ENCODE results near the gene MR1. TPM values are rescaled to one million over a fixed set of nuclear protein-coding genes. Genes with fewer than 3 reads are reported as not detected.

The MR1 gene
- total RNA-seq, 1 donor from 2014 or later = 1.5 TPM

GRCh38 chr1:181062836-181063428, 29.1 kb downstream of the MR1 start:
- DNase-seq (ENCODE audit: low read depth in 2 of 2) = no peak

GRCh38 chr1:181064011-181064623, 30.3 kb downstream of the MR1 start:
- DNase-seq (ENCODE audit: low read depth in 2 of 2) = no peak

- no peak for DNase-seq (ENCODE audit: low read depth in 2 of 2)
These were observed 30.9 kb downstream of the MR1 start for GRCh38 chr1:181064702-181065101.

DNA sequence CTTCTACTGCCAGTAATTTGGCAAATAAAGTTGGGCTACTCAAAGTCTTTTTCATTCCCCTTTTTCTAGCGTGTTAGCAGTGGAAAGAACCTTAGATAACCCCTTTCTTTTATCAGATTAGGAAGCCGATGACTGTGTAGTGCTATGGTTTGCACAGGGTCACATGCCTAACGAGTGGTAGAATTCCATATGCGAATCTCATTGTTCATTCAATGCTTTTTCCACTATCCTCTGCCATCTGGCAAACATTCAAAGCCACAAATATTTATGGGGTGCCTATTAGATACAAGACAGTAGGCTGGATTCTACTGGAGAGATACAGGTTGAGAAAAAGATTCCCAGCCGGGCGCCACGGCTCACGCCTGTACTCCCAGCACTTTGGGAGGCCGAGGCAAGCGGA, 39.9 kb downstream of the MR1 start:
- peak; percentile 92 to 95 for DNase-seq (ENCODE audit: low read depth in 2 of 2)

- DNase-seq (ENCODE audit: low read depth in 2 of 2) = no peak
These were observed 42.1 kb downstream of the MR1 start for GRCh38 chr1:181075766-181076350.

DNA sequence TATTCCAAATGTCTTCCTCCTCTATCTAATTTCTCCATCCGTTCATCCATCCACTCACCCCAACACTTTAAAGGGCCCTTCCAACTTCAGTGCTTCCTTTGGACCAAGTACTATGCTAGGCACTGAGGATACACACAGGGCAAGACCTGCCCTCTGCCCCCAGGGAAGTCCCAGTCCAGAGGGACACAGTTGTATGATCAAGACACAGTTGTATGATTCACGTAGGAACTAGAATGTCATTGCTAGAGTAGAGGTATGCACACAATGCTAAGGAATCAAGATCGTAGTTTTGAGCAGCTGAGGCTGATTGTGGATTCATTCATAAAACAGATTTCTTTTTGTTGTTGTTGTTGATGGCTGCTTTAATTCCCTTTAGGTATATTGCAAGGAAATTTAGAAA, 43.1 kb downstream of the MR1 start:
- no peak for DNase-seq (ENCODE audit: low read depth in 2 of 2)

DNA sequence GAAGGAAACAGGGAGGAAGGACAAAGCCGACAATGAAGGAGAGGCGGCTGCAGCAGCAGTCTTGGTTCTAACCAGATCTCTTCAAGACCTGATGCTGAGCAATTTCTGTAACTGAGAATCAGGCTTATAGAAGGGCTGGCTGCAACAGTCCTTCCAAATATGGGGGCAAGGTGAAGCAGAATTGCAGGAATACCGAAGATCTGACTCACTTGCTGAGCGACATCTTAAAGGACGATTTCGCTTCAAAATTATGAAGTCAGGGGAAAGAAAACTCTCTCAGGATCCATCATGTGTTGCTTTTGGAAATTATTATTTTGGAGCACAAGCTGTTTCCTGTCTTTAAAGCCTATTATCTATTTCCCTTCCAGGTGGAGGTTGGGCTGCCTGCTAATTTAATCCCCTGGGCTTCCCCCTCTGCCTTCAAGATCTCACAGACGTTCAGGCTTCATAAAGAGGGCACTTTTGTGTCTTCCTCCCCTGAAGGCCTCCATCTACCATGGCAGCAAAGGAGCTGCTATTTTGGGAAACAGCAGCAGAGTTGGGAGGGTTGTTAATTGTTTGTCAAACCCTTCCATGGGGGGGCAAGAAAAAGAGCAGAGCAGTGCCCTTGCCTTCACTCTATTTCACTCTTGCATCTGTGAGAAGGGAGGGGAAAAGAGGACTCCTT, 43.9 kb downstream of the MR1 start:
- peak in 1 of 2 donors; percentile 40 for DNase-seq (ENCODE audit: low read depth in 2 of 2)

DNA sequence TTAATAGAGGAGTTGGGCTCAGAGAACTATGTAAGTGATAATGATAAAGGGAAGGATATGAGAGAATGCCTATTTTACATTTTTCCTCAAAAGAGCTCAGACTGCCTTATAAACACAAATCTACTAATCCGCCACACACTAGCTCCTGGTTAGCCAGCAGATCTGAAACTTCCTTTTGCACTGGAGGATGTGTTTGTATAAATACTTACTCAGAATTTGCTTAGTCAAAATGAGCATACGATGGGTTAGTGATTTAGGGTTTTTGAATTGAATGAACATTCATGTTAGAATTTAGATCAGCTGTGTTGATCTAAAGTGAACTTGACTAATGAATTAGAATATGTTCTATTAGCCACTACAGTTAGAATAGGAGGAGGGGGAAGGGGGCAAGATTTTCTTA, 45.6 kb downstream of the MR1 start:
- DNase-seq (ENCODE audit: low read depth in 2 of 2) = no peak

GRCh38 chr1:181079920-181080319, 46.1 kb downstream of the MR1 start:
- no peak for DNase-seq (ENCODE audit: low read depth in 2 of 2)

DNA sequence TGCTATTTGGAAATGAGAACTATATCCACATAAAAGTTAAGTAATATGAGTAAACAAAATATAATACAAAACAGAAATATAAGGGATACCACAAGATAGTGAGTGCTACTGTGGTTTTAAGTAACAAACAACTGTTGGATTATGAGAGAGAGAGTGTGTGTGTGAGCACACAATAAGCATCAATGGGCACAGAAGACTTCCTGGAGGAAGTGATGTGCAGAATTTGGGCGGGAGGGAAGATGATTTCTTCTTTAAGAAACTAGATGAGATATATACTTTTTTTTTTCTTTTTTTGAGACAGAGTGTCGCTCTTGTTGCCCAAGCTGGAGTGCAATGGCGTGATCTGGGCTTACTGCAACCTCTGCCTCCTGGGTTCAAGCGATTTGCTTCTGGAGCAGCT, 46.8 kb downstream of the MR1 start:
- no peak for DNase-seq (ENCODE audit: low read depth in 2 of 2)

GRCh38 chr1:181081395-181081794, 47.6 kb downstream of the MR1 start:
- DNase-seq (ENCODE audit: low read depth in 2 of 2) = peak; percentile 72 to 89

- peak in 1 of 2 donors; percentile 68 for DNase-seq (ENCODE audit: low read depth in 2 of 2)
These were observed 50.2 kb downstream of the MR1 start for GRCh38 chr1:181083842-181084605.

DNA sequence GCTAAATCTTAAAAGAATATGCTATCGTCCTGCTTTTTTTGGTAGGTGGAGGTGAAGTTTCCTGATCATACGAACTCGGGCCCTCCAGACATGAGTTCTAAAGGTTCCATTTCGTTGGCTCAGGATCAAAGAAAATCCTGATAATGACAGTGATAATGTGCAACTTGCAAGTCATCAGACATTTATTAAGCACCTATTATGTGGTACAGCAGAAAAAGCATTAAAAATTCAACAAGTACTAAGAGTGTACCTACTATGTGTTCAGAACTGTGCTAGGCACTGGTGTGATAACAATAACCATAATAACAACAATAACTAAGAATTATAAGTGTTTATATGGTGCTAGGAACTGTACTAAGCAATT, 50.8 kb downstream of the MR1 start:
- no peak for DNase-seq (ENCODE audit: low read depth in 2 of 2)

GRCh38 chr1:181086091-181086490, 52.3 kb downstream of the MR1 start:
- DNase-seq (ENCODE audit: low read depth in 2 of 2) = no peak

- no peak for DNase-seq (ENCODE audit: low read depth in 2 of 2)
These were observed 53.1 kb downstream of the MR1 start for GRCh38 chr1:181086926-181087325.

DNA sequence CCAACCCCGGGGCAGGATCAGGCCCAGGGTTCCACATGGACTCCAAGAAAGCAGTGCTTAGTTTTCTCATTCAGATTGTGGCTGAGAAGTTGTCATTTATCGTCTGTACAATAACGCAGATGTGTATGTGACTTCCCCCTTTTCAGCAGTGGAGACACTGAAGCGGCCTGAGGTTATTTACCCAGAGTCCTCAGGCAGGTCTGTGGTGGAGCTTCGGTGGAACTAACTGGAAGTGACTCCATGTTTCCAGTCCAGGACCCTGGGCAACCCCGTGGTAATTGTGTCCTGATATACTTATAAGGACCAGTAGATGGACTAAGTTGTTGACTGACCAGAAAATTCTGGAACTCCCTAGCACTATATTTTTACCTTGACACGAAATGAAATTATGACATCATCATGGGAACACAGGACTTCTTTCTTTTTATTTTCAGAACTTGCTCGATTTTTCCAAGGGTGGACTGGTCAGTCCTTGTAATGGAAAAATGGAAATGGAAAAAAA, 53.7 kb downstream of the MR1 start:
- no peak for DNase-seq (ENCODE audit: low read depth in 2 of 2)

DNA sequence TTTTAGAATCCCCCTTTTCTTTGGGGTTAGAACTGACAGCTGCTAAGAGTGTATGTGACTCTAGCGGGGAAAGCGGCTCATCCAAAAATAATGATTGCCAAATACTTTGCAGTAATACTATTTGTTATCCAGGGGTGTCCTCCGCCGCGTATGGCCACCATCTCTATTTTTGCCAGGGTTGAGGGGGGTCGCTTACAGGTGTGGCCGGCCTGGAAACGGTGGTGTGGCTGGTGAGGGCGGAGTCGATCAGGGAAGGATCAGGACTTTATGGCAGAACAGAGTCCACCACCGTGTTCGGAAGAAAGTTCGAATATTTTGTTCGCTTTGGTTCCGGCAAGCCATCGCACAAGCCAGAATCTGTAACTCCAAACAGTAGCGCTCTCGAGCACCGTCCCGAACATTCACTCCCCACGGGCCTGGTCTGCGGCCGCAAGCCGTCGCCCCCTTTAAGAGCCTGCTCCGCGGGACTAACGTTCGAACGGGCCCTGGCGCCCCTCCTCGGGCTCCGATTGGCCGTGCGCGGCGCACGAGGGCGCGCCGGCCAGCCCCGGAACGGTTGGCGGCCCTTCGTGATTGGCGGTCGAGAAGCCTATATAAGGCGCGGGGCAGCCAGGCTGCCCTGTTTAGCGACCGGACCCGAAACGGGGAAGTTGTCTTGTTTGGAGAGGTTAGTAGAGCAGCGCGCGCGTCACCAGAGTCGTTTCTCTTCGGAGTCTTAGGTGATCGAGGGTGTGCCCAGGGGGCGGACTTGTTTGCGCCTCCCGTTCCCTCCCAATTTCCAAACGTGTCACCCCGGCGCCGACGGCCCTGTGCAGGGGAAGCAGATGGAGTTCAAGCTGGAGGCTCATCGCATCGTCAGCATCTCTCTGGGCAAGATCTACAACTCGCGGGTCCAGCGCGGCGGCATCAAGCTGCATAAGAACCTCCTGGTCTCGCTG, 54.6 kb downstream of the MR1 start, which contains the start of gene IER5:
IER5 (plus strand) TSS at position 622 of the 938 bp plus-strand sequence; CDS start at position 825, 203 bp downstream.
- DNase-seq (ENCODE audit: low read depth in 2 of 2) = peak; percentile 90 to 97

DNA sequence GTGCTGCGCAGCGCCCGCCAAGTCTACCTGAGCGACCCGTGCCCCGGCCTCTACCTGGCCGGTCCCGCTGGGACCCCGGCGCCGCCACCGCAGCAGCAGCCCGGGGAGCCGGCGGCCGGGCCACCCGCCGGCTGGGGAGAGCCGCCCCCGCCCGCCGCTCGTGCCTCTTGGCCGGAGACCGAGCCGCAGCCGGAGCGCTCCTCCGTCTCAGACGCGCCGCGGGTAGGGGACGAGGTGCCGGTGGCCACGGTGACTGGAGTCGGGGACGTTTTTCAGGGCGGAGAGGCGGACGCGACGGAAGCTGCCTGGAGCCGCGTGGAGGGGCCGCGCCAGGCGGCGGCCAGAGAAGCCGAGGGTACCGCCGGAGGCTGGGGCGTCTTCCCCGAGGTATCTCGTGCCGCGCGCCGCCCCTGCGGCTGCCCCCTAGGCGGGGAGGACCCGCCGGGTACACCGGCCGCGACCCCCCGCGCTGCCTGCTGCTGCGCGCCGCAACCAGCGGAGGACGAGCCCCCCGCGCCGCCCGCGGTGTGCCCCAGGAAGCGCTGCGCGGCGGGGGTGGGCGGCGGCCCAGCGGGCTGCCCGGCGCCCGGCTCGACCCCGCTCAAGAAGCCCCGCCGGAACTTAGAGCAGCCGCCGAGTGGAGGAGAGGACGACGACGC, 55.4 kb downstream of the MR1 start:
- peak in 1 of 2 donors; percentile 22 for DNase-seq (ENCODE audit: low read depth in 2 of 2)

GRCh38 chr1:181089676-181090544, 56.1 kb downstream of the MR1 start:
- DNase-seq (ENCODE audit: low read depth in 2 of 2) = peak in 1 of 2 donors; percentile 83

Measured in dermis microvascular lymphatic vessel endothelial cell (primary cell).